ENCODE results near the gene FAT2.

Gene FAT2

GRCh38 chr5:151591144-151591819 lies at the start of gene FAT2:
FAT2 (minus strand) TSS chr5:151591331; CDS start chr5:151568931, 22,400 bp downstream.
- no peak for DNase-seq (ENCODE audit: low read depth)

- no peak for DNase-seq (ENCODE audit: low read depth)
Measured at GRCh38 chr5:151638619-151639018, 47.5 kb upstream of the FAT2 start.

- no peak for DNase-seq (ENCODE audit: low read depth)
Measured at GRCh38 chr5:151637676-151638075, 46.5 kb upstream of the FAT2 start.

- DNase-seq (ENCODE audit: low read depth) = no peak
Measured at GRCh38 chr5:151633892-151634291, 42.8 kb upstream of the FAT2 start.

- DNase-seq (ENCODE audit: low read depth) = no peak
Measured at GRCh38 chr5:151632941-151633340, 41.8 kb upstream of the FAT2 start.

GRCh38 chr5:151632524-151632923 lies 41.4 kb upstream of the FAT2 start:
- DNase-seq (ENCODE audit: low read depth) = no peak

- DNase-seq (ENCODE audit: low read depth) = no peak
Measured at GRCh38 chr5:151631941-151632340, 40.8 kb upstream of the FAT2 start.

GRCh38 chr5:151630088-151630487 lies 39.0 kb upstream of the FAT2 start:
- DNase-seq (ENCODE audit: low read depth) = no peak

GRCh38 chr5:151628112-151628823 lies 37.1 kb upstream of the FAT2 start:
- DNase-seq (ENCODE audit: low read depth) = no peak

GRCh38 chr5:151627650-151628049 lies 36.5 kb upstream of the FAT2 start:
- DNase-seq (ENCODE audit: low read depth) = no peak

- DNase-seq (ENCODE audit: low read depth) = no peak
Measured at GRCh38 chr5:151625285-151625684, 34.2 kb upstream of the FAT2 start.

- no peak for DNase-seq (ENCODE audit: low read depth)
Measured at GRCh38 chr5:151624476-151624875, 33.3 kb upstream of the FAT2 start.

- no peak for DNase-seq (ENCODE audit: low read depth)
Measured at GRCh38 chr5:151622367-151623088, 31.4 kb upstream of the FAT2 start.

GRCh38 chr5:151620461-151620840 lies 29.3 kb upstream of the FAT2 start:
- DNase-seq (ENCODE audit: low read depth) = no peak

- DNase-seq (ENCODE audit: low read depth) = no peak
Measured at GRCh38 chr5:151619812-151620460, 28.8 kb upstream of the FAT2 start.

GRCh38 chr5:151618907-151619306 lies 27.8 kb upstream of the FAT2 start:
- DNase-seq (ENCODE audit: low read depth) = no peak

GRCh38 chr5:151617841-151618710 lies 26.9 kb upstream of the FAT2 start:
- no peak for DNase-seq (ENCODE audit: low read depth)

GRCh38 chr5:151617383-151617840 lies 26.3 kb upstream of the FAT2 start:
- no peak for DNase-seq (ENCODE audit: low read depth)

GRCh38 chr5:151615431-151615830 lies 24.3 kb upstream of the FAT2 start:
- DNase-seq (ENCODE audit: low read depth) = no peak

- no peak for DNase-seq (ENCODE audit: low read depth)
Measured at GRCh38 chr5:151614565-151614964, 23.4 kb upstream of the FAT2 start.

- no peak for DNase-seq (ENCODE audit: low read depth)
Measured at GRCh38 chr5:151612689-151613427, 21.7 kb upstream of the FAT2 start.

Data from HS-5 (cell line).